ENCODE measurements around the gene ATG4D.

- TF ChIP-seq, protein P1, sequence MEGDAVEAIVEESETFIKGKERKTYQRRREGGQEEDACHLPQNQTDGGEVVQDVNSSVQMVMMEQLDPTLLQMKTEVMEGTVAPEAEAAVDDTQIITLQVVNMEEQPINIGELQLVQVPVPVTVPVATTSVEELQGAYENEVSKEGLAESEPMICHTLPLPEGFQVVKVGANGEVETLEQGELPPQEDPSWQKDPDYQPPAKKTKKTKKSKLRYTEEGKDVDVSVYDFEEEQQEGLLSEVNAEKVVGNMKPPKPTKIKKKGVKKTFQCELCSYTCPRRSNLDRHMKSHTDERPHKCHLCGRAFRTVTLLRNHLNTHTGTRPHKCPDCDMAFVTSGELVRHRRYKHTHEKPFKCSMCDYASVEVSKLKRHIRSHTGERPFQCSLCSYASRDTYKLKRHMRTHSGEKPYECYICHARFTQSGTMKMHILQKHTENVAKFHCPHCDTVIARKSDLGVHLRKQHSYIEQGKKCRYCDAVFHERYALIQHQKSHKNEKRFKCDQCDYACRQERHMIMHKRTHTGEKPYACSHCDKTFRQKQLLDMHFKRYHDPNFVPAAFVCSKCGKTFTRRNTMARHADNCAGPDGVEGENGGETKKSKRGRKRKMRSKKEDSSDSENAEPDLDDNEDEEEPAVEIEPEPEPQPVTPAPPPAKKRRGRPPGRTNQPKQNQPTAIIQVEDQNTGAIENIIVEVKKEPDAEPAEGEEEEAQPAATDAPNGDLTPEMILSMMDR (IDR thresholded peaks at IDR 0.05) = no peak
- no peak for TF ChIP-seq POLR2A (IDR thresholded peaks at IDR 0.05)
These were observed 40.5 kb upstream of the ATG4D start, which contains the start of gene KEAP1 for GRCh38 chr19:10503002-10503789.
